HG03159 (cell line): ENCODE measurements around the gene NR1I3.
"Not testable (repeated sequence)": the region's sequence is repeated elsewhere in the genome, so short reads cannot be mapped to it uniquely, and the experiment has no call there.

Experiments used
- ATAC-seq: cut with Tn5 transposase; IDR thresholded peaks from one replicate; pipeline ENCODE4 v1.9.1; 2021; ENCODE audit warnings: mild to moderate bottlenecking, moderate library complexity; ENCODE audit not compliant: unreplicated experiment

The NR1I3 gene, protein sequence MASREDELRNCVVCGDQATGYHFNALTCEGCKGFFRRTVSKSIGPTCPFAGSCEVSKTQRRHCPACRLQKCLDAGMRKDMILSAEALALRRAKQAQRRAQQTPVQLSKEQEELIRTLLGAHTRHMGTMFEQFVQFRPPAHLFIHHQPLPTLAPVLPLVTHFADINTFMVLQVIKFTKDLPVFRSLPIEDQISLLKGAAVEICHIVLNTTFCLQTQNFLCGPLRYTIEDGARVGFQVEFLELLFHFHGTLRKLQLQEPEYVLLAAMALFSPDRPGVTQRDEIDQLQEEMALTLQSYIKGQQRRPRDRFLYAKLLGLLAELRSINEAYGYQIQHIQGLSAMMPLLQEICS

GRCh38 chr1:161238039-161238473 lies at the start of gene NR1I3:
TSS of gene NR1I3 (minus strand) at chr1:161238203. CDS start at chr1:161236565, 1,638 bp downstream.
- ATAC-seq = no peak

DNA sequence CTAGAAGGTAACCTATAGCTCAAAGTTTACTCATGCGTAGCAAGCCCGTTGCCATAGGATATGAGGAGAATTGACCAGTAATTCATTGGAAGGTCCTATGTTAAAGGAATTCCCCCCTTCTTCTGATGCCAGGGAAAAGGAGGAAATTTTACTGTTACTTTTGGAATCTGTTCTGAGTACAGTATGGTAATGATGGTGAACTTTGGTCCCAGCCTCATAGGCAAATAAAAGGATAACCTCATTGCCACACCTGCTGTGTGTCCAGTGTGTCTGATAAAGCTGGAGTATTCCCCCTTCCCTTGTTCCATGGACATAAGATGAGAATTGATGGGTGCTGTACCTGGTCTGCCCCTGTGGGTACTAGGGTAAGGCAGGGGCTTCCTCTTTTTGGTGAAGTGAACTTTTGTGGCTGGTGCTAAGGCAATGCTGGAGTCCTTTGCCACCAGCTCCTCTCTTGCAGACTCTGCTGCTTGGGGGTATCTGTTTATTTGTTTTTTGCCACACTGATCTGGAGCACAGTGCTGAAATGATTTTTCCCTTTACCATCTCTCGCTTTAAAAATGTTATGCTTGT lies 49.6 kb upstream of the NR1I3 start:
- ATAC-seq = no peak

DNA sequence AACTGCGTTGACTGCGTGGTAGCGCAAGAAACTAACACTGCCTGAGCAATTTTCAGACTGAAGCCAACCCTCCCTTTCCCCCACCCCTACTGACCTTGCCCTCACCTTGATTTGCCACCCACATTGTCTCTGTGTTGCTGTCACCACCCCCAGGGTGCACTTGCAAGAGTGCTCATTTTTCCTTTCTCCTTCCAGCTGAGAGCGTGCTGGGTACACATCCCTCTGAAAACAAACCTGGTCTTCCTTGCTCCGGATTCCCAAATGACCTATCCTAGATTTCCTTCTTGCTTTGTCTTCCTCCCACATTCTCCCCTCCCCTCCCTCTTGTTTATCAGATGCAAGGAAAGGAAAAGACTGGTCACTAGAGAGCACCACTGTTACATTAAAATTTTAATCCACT lies 47.5 kb upstream of the NR1I3 start:
- no peak for ATAC-seq

GRCh38 chr1:161285113-161285512 lies 47.1 kb upstream of the NR1I3 start:
- ATAC-seq = no peak

DNA sequence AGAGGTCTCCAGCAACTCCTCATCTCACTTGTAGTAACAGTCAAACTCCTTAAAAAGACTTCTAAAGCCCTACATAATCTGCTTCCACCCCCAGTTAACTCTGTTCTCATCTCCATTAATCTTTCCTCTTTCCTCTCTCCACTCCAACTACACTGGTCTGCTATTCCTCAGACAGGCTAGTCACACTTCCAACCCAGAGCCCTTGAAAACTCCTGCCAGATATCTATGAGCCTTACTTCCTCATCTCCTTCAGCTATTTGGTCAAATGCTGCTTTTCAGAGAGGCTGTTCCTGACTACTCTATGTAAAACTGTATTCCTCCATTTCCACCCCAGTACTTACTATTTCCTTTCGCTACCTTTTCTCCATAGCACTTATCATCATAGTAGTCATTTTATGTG lies 45.0 kb upstream of the NR1I3 start:
- ATAC-seq = no peak

DNA sequence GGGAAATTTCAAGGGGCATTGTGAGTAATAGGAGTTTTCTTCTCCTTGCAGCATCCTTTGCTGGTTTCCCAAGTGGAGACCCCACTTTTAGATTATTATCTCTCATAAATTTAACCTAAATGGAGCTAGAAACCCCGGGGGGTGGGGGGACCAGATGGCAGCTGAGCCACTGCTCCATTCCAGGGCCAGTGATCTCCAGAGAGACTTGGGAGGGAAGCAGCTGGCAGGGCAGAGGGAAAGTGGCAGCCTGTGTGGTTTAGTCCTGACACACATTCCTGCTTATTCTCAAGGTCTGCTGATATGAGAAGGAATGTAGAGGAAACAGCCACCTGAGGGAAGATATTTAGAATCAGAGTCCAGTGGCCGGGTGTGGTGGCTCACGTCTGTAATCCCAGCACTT lies 36.9 kb upstream of the NR1I3 start:
- no peak for ATAC-seq

- ATAC-seq = no peak
Measured at GRCh38 chr1:161273402-161273801, 35.4 kb upstream of the NR1I3 start.

DNA sequence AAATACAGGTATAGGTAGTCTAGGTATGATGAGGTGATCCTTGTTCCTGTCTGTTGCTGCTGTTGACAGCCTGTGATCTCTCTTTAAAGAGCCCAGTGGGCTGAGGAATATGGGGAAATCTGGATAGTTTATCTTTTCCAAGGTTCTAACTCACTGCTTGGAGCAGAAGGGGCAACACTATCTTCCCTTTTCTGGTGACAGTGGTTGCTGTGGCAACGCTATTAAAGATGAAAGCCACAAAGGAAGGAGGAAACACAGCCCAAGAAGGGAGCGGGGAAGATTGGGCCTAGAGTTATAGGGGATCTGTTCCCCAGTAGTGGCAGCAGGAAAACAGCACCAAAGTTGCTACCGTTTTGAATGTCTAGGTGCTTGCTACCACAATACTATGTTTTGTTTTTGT lies 29.3 kb upstream of the NR1I3 start:
- no peak for ATAC-seq

DNA sequence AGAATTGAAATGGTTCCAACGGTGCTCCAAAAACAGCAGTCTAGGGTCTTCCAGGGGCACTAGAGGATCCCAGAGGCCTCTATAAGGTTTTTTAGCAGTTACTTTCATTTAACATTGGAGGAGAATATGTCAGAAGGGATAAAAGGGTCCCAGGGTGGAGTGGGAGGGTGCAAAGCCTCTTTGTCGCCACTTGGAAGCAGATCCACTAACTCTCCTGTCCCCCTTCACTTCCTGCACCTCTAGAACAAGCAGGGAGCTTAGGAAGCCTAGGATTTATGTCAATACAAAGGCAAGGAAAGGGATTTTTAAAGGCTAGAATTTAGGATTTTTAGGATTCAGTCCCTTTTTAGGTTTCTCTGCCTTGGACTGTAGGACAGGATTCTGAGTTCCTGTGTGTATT lies 28.8 kb upstream of the NR1I3 start:
- ATAC-seq = no peak

- no peak for ATAC-seq
Measured at GRCh38 chr1:161266202-161266601, 28.2 kb upstream of the NR1I3 start.

DNA sequence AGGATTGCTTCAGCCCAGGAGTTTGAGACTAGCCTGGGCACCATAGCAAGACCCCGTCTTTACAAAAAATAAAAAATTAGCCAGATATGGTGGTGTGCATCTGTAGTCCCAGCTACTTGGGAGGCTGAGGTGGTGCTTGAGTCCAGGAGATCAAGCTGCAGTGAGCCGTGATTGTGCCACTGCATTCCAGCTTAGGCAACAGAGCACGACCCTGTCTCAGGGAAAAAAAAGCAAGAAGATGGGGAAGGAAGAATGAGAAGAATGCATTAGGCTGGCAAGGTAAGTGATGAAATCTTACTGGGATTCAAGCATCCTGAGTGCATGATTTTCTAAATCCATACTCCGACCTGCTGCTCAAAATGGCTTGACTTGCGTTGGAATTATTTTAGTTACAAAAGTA lies 27.3 kb upstream of the NR1I3 start:
- no peak for ATAC-seq

GRCh38 chr1:161261261-161262235 lies 23.5 kb upstream of the NR1I3 start:
- peak; percentile 52 for ATAC-seq

DNA sequence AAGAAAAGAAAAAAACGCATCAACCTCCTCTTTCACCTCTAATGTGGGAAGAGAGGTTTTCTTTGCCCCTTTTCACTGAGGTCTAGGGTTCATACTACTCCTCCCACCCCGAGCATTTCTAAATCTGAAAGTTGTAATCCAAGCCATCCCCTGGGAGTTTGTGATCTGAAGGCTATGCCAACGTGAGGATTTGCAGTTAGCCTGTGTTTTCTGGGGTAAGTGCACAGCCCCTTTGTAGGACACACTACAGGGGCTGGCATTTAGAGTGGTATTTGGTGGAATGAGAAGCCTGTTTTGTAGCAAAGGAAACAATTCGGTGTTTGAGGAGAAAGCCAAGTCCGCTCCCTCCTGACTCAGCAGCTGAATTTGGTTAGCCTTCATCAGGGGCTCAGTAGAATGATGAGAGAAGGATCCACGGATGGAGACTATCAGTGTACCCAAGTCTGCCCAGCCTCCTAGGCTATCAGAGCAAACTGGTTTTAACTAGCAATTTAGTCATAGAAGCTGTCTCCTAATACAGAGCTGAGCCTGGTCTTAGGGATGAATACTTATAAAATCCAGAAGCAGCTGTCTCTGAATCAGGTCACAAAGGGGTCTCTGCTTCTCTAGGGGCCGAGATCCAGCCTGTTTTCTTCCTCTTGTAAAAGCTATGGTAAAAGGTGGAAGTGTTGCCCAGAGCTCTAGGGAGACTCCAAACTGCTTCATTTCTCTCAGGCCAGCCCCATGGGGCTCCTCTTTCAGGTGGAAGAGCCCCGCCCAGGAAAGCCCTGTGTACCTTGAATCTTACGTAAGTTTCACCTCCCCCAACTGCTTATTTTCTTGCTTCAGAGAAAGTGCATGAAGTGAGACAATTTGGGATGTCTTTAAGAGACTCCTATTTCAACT lies 22.6 kb upstream of the NR1I3 start:
- peak; percentile 13 for ATAC-seq

- no peak for ATAC-seq
Measured at GRCh38 chr1:161259765-161260164, 21.8 kb upstream of the NR1I3 start.

GRCh38 chr1:161259345-161259702 lies 21.3 kb upstream of the NR1I3 start:
- no peak for ATAC-seq

DNA sequence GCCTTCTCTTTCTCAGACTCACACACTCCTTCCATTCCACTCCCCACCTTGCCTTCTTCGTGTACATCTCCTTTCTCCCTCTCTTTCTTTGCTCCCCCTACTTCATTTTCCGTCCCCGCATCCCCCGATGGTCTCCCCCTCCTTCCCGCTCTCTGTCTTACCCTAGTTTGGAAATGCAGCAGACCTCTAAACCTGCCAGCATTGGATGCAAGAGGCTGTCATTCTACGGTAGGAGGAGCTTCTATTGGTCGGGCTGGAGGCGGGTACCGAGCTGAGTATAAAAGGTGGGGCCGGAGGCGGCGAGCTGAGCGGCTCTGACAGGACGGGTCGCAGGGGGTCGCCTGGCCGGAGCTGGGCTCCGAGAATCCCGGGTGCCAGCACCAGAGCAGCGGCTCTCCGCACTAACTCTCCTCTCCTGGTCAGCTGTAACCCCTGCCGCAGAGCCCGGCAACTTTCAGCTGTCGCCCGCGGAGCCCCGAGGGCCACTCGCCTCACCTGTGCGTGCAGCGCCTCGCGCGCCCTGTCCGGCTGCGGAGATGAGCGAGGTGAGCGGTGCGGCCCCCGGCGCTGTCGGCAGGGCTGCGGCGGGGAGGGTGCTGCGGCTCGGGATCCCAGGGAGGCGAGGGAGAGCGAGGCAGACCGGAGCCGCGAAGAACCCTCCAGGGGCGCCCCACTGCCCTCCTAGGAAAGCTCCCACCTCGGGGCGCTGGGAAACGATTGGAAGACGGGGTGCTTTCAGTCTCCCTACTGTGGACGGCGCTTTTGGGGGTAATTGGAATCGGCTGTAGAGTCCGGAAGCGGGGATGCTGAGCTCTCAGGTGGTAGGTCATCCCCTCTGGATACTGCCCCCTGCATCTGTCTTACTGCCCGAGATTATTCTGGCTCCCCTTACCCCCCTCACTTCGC lies 20.7 kb upstream of the NR1I3 start, which contains the start of gene PCP4L1:
Gene PCP4L1, plus strand, starts transcription at position 307 of the 906 bp plus-strand sequence. Its CDS starts 230 bp downstream, at position 537.
- peak; percentile 67 for ATAC-seq

DNA sequence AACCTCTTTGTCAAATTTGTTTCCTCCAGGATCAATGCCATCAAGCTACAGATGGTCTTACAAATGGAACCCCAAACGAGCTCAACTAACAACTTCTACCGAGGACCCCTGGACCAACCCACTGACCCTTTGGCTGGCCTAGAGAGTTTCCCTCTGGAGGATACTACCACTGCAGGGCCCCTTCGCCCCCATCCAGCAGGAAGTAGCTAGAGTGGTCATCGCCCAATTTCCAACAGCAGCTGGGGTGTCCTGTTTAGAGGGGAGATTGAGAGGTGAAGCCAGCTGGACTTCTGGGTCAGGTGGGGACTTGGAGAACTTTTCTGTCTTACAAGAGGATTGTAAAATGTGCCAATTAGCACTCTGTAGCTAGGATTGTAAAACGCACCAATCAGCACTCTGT lies 19.1 kb upstream of the NR1I3 start:
- ATAC-seq = not testable (repeated sequence)

GRCh38 chr1:161255955-161256520 lies 18.0 kb upstream of the NR1I3 start:
- ATAC-seq = not testable (repeated sequence)

- not testable (repeated sequence) for ATAC-seq
Measured at GRCh38 chr1:161255302-161255701, 17.3 kb upstream of the NR1I3 start.
